Progenitor cell of endocrine pancreas (in vitro differentiated cells): ENCODE measurements around the gene MZT1. TPM values are rescaled to one million over a fixed set of nuclear protein-coding genes. Genes with fewer than 3 reads are reported as not detected.

Source experiments
- DNase-seq: peaks from one replicate; pipeline ENCODE4 v3.0.0; 2021; ENCODE audit warnings: low spot score; ENCODE audit not compliant: unreplicated experiment
- H3K27ac Mint-ChIP-seq: 2 replicates; pipeline ENCODE4 v1.8.0; 2021; ENCODE audit warnings: mild to moderate bottlenecking, moderate library complexity, mixed read lengths
- H3K27me3 Mint-ChIP-seq: 2 replicates; pipeline ENCODE4 v1.8.0; 2021; ENCODE audit warnings: mixed read lengths
- H3K36me3 Mint-ChIP-seq: 2 replicates; pipeline ENCODE4 v1.8.0; 2022; ENCODE audit warnings: mixed read lengths; ENCODE audit not compliant: insufficient read depth
- H3K4me1 Mint-ChIP-seq: 2 replicates; pipeline ENCODE4 v1.8.0; 2021; ENCODE audit warnings: low read depth, mixed read lengths
- H3K4me3 Mint-ChIP-seq: 2 replicates; pipeline ENCODE4 v1.8.0; 2021; ENCODE audit warnings: low read depth, mild to moderate bottlenecking, moderate library complexity, mixed read lengths
- H3K9me3 Mint-ChIP-seq: 2 replicates; pipeline ENCODE4 v1.8.0; 2021; ENCODE audit warnings: low read depth, mixed read lengths
- CTCF ChIP-seq: fragments of 200-600 bp; sonication (generic); IDR thresholded peaks from one replicate; pipeline ENCODE4 v1.5.0; 2021; ENCODE audit warnings: antibody characterized with exemption, mild to moderate bottlenecking; ENCODE audit not compliant: unreplicated experiment
- long read RNA-seq: library from polyadenylated mRNA; unstranded; transcript quantifications from one replicate; pipeline ENCODE4 v2.0.0, GENCODE V29; 2020
- total RNA-seq: library from RNA; stranded (reverse); gene quantifications from 2 replicates; pipeline ENCODE4 v1.2.1, GENCODE V29; 2021

Gene MZT1
- 9.3 and 9.8 TPM in 2 replicates for total RNA-seq
- long read RNA-seq, transcript MZT1-201 (3 exons, 2,299 nt) = major isoform, 120 of 127 reads
- long read RNA-seq, partial matches to known transcripts = 3 of 127 reads
- long read RNA-seq, other reads (novel, unspliced or antisense) = 4 of 127 reads

- peak; percentile 85 for DNase-seq
- H3K9me3 Mint-ChIP-seq = no peaks in the 10 kb centered on the region
- H3K27me3 Mint-ChIP-seq = no peaks in the 10 kb centered on the region
- no peak for TF ChIP-seq CTCF
- H3K27ac Mint-ChIP-seq = peak within 1 kb of the TSS; percentile 95
- peak within 1 kb of the TSS; percentile 91 for H3K4me3 Mint-ChIP-seq
- H3K36me3 Mint-ChIP-seq = peaks cover 5% of the 10 kb centered on the region
- peaks cover 13% of the 10 kb centered on the region for H3K4me1 Mint-ChIP-seq
These were observed at the start of gene MZT1, which contains the start of gene BORA for GRCh38 chr13:72727417-72728289. Gene MZT1, minus strand, starts transcription at chr13:72727629. Its CDS starts 27 bp downstream, at chr13:72727602. Gene BORA, plus strand, starts transcription at chr13:72727923. Its CDS starts 1,018 bp downstream, at chr13:72728941.

GRCh38 chr13:72774019-72774418, 46.6 kb upstream of the MZT1 start:
- H3K27me3 Mint-ChIP-seq = no peaks in the 10 kb centered on the region
- TF ChIP-seq CTCF = no peak
- H3K4me3 Mint-ChIP-seq = no peak overlapping the region
- no peak overlapping the region for H3K27ac Mint-ChIP-seq
- H3K36me3 Mint-ChIP-seq = peaks cover 26% of the 10 kb centered on the region
- no peak for DNase-seq
- no peaks in the 10 kb centered on the region for H3K4me1 Mint-ChIP-seq
- H3K9me3 Mint-ChIP-seq = no peaks in the 10 kb centered on the region

- Mint-ChIP-seq H3K27ac (no peak overlapping the region), H3K27me3 (no peaks in the 10 kb centered on the region), H3K4me1 (no peaks in the 10 kb centered on the region), H3K9me3 (no peaks in the 10 kb centered on the region), H3K4me3 (no peak overlapping the region), H3K36me3 (peaks cover 32% of the 10 kb centered on the region)
- no peak for TF ChIP-seq CTCF
- no peak for DNase-seq
These were observed 36.0 kb upstream of the MZT1 start for GRCh38 chr13:72763411-72763810.

- H3K27ac Mint-ChIP-seq = no peak overlapping the region
- H3K4me1 Mint-ChIP-seq = no peaks in the 10 kb centered on the region
- no peak for TF ChIP-seq CTCF
- no peak overlapping the region for H3K4me3 Mint-ChIP-seq
- H3K27me3 Mint-ChIP-seq = no peaks in the 10 kb centered on the region
- H3K9me3 Mint-ChIP-seq = no peaks in the 10 kb centered on the region
- no peak for DNase-seq
- H3K36me3 Mint-ChIP-seq = peaks cover 24% of the 10 kb centered on the region
These were observed 32.8 kb upstream of the MZT1 start for GRCh38 chr13:72760189-72760588.

- H3K4me3 Mint-ChIP-seq = no peak overlapping the region
- no peaks in the 10 kb centered on the region for H3K4me1 Mint-ChIP-seq
- no peak for TF ChIP-seq CTCF
- H3K27ac Mint-ChIP-seq = no peak overlapping the region
- DNase-seq = no peak
- H3K27me3 Mint-ChIP-seq = no peaks in the 10 kb centered on the region
- H3K9me3 Mint-ChIP-seq = no peaks in the 10 kb centered on the region
- H3K36me3 Mint-ChIP-seq = peaks cover 19% of the 10 kb centered on the region
These were observed 30.5 kb upstream of the MZT1 start for GRCh38 chr13:72757792-72758535.
